Measurements from ENCODE around the gene OR2A1. TPM values are rescaled to one million over a fixed set of nuclear protein-coding genes. Genes with fewer than 3 reads are reported as not detected.
"Not testable (repeated sequence)": the region's sequence is repeated elsewhere in the genome, so short reads cannot be mapped to it uniquely, and the experiment has no call there.

Gene OR2A1
- total RNA-seq, result 0.16 TPM
- long read RNA-seq, result 0 reads

- DNase-seq (ENCODE audit: low spot score), result not testable (repeated sequence)
These were observed at the start of gene OR2A1 for GRCh38 chr7:144311872-144312469. Gene OR2A1 (plus strand): TSS chr7:144312419. CDS start chr7:144318125, 5,706 bp downstream.

- not testable (repeated sequence) for DNase-seq (ENCODE audit: low spot score)
These were observed 47.5 kb upstream of the OR2A1 start, which contains the start of gene OR2A7 for GRCh38 chr7:144264692-144265091. Gene OR2A7 (minus strand): TSS chr7:144264792. CDS start chr7:144259628, 5,164 bp downstream.

DNA sequence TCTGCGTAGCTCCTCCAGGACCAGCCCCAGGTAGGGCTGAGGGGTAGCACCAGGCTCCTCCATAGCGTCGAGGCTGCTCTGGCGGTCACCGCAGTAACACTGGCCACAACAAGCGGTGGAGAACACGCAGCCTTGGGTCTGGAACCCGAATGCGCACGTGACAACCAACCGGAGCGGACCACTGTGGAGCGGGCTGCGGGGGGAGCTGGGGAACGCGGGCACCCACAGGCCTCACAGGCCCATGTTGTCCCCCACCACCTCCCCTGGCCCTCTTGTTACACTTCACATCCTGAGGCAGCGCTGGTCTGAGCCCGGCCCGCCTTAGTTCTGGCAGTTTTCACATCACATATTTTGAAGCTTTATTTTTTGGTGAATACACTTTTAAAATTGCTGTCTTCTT lies 43.0 kb upstream of the OR2A1 start, which contains the start of gene CTAGE8:
CTAGE8 (minus strand) TSS at position 101 of the 400 bp plus-strand sequence; CDS start at position 63, 38 bp downstream.
- not testable (repeated sequence) for DNase-seq (ENCODE audit: low spot score)

GRCh38 chr7:144275281-144275680 lies 36.9 kb upstream of the OR2A1 start:
- not testable (repeated sequence) for DNase-seq (ENCODE audit: low spot score)

DNA sequence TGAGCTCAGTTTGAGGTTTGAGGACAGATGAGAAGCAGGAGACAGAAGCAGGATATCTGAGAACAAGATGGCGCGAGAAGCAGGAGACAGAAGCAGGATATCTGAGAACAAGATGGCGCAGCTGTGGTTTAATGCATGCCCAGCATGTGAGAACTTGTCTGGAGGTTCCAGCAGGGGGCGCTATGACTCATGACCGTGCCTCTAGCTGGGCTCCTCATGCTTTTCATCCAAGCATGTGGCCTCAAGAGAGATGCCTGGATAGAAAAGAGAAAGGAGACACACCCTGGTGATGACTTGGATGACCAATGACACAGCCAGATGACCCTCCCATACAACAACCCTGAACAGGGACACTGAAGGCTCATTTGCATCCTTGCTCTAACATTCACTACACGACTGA lies 32.2 kb upstream of the OR2A1 start:
- DNase-seq (ENCODE audit: low spot score), result not testable (repeated sequence)

GRCh38 chr7:144281981-144282380 lies 30.2 kb upstream of the OR2A1 start:
- not testable (repeated sequence) for DNase-seq (ENCODE audit: low spot score)

DNA sequence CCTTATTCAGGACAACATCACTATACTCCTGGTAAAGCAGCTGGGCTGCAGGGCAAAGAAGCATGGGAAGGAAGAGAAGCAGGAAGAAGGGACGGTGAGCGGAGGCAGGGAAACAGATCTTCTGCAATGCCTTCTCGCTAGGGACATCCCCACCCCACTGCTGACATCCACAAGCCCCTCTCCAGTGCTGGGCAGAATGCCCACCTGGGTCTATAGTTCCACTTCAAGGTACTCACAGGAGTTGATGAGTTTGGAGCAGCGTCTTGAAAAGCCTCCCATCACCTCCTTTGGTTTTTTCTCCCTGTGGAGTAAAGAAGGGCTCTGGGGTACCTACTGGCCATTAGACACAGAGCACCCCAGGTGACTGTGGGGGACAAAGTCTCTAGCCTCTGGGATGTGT lies 29.7 kb upstream of the OR2A1 start:
- not testable (repeated sequence) for DNase-seq (ENCODE audit: low spot score)

DNA sequence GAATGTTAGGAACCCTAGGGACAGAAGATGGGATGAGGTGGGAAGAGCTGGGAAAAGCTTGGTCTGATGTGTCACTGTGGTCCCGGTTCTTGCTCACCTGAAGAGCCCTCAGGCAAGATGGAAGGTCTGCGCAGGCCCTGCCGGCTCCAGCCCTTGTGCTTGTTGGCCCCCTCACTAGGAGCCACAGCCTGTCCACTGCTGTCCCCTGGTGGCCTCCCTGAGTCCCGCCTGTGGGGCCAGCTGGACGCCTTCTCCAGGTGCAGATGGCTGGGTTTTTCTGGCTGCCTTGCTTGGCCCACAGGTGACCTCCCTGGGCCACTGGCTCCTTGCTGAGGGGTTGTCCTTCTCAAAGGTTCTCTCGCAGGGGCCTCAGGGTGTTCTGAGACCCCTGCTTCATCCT lies 28.5 kb upstream of the OR2A1 start:
- DNase-seq (ENCODE audit: low spot score), result not testable (repeated sequence)

DNA sequence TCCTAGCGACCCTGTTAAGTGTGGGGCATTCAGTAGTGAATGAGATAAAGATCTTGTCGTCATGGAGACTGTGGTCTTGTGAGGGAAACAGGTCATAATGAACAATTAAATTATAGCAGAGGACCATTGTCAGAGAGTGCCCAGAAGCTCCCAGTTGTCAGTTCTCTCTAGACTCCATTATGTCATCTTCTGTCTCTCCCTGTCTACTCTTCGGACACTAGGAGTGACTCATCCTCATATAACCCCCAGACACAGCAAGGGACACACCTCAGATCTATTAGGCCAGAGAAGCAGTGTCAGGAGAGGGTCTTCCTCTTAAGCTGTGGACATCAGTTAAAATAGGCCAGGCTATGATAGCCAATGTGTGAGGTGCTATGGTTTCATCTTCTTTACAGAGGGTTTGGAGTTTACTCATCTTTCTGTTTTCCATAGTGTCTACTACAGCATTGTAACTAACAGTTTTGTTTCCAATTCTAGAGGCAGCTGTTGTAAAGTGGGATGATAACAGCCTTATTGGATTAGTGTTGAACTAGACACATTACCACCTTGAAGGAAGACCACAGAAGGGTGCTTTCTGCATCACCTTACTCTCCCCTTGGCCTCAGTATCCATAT lies 24.9 kb upstream of the OR2A1 start:
- not testable (repeated sequence) for DNase-seq (ENCODE audit: low spot score)

- not testable (repeated sequence) for DNase-seq (ENCODE audit: low spot score)
These were observed 20.6 kb upstream of the OR2A1 start for GRCh38 chr7:144291607-144292006.

GRCh38 chr7:144292384-144293161 lies 19.6 kb upstream of the OR2A1 start:
- peak; percentile 47 for DNase-seq (ENCODE audit: low spot score)

DNA sequence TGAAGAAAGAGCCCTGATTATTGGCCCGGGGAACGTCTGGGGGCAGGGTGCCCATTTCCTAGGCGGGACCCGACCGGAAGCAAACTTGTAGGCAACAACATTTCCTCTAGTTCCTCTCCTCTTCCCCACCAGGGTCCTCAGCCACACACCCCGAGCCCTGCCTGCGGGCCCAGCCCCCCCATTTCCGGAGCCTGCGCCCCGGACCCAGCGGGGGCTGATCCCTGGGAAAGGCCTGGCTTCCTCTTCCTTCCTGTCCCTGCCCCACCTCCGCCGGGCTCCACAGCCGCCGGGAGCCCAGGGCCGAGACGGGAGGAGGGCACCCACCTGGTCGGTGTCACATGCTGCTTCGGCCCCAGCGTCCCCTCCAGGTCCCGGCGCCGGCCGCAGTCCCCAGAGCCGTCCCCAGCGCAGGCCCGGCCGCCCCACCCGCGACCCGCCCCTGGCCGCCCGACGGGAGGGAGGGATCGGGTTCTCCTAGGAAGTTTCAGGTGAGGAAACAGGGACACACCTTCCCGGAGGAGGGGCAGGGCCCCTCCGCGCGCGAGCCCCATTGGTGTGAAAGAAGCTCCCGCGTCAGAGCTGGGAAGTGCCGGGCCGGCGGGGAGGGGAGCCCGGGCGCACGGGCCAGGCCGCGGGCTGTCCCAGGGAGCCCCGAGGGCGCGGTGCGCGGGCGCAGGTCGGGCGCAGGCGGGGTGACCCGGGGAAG lies 18.3 kb upstream of the OR2A1 start:
- DNase-seq (ENCODE audit: low spot score), result not testable (repeated sequence)

DNA sequence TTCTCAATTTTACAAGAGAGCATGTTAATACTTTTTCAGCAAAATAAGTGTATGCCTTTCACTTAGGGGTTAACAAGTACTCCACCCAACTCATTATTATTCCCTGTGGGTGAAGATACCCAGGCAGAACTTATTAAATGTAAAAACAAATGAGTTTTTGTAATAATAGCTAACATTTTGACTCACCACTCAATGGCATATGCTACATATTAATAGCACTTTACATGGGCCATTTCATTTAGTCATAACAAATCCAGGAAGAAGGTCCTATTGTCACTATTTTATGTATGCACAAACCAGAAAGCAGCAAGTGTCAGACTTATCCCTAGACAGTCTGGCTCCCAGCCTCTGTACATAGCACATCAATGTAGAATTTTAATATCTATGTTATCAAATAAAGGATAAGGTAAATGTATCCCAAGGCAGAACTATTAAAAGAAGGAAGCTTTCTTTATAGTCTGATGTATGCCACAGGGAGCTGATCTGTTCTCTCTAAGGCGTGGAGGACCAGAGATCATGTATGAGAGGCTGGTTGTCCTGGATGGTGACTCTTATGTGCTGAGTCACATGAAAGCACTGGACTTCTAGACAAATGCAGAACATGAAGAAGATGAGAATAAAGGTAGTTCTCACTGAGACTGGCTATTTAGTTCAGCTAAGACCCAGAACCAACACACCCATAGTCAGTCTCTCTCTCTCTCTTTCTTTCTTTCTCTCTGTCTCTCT lies 9.5 kb upstream of the OR2A1 start:
- DNase-seq (ENCODE audit: low spot score), result not testable (repeated sequence)

DNA sequence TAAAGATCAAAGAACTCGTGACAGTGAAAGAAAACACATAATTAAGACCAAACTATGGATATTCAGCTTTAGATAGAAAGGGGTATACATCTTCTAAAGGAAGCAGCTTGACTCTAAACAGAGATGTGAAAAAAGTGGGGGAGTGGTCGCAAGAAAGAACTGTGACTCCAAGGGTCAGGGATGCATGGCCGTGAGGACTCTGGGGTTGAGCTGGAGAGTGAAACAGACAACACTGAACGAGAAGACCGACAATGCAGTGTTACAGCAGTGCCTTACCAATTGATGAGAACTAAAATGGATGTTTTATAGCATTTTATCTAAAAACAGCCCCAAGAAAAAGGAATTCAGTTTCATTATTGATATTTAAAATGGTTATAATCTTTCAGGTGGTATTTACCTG lies 8.6 kb upstream of the OR2A1 start:
- not testable (repeated sequence) for DNase-seq (ENCODE audit: low spot score)

- DNase-seq (ENCODE audit: low spot score), result not testable (repeated sequence)
These were observed 7.1 kb upstream of the OR2A1 start for GRCh38 chr7:144305156-144305555.

- not testable (repeated sequence) for DNase-seq (ENCODE audit: low spot score)
These were observed 2.5 kb upstream of the OR2A1 start for GRCh38 chr7:144309702-144310101.

DNA sequence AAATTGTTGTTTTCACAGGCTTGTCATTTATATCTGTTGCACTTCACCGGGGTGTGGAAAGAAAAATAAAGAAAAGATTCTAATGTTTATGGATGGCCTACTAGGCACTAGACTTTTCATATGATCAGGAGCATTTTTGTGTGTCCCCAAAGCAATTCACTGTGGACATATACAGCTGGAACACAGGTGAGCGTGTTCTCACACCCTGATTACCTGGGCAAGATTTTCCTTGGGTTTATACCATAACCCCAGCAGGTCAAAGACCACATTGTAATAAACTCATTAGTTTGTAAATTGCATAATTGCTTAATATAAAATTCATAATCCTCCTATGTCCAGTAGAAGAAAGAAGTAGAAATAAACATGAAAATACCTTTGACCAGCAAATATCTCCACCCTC lies 1.0 kb upstream of the OR2A1 start:
- DNase-seq (ENCODE audit: low spot score), result not testable (repeated sequence)

DNA sequence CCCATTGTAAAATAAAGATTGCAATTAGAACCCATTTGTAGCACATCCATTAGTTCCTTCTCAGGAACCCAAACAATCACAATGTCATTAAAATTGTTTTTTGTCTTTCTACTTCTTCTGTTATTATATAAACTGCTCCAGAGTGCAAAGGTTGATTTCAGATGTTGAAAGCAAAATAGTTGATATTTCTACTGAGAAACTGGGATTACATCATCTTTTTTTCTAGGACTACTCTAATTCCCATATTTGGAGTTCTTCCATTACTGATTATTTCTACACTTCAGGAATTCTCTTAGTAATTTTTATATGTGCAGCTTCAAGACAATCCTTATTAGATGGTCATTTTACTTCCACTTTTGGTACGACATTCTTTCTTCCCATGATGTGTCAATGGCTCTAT lies 5.3 kb downstream of the OR2A1 start:
- DNase-seq (ENCODE audit: low spot score), result not testable (repeated sequence)

- not testable (repeated sequence) for DNase-seq (ENCODE audit: low spot score)
These were observed 7.3 kb downstream of the OR2A1 start for GRCh38 chr7:144319547-144319946.

DNA sequence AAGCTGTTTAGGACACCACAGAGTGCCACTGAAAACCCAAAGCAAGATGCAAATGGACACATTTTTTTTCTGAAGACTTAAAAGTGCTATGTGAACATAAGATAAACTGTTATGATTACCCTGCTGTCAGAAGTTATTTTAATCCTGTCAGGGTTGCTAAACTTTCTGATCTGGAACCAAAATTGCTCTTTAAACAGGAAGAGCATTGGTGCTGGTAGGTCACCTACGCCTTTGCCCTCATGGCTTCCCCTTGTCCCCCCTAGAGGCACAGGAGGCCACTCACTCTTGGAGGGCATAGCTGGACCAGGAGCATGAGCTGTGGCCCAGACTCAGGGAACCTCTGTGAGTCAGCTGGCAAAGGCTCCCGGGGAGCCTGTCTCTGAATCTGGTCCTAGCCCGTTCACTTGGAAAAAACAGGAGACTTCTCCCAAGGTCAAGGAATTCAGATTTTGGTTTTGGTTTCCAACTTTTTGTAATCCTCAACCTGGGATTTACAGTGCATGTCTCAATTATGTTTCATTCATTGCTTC lies 9.5 kb downstream of the OR2A1 start:
- not testable (repeated sequence) for DNase-seq (ENCODE audit: low spot score)
